SK-N-SH (cell line): ENCODE measurements around the gene SDK1. TPM values are rescaled to one million over a fixed set of nuclear protein-coding genes. Genes with fewer than 3 reads are reported as not detected.

Source experiments
- CTCF ChIA-PET: fragments of 300-600, 350-600 bp; formaldehyde crosslinking; extraction: SDS; loops from one replicate; lab custom pipeline; 2021; lab: Yijun Ruan, JAX
- POLR2A ChIA-PET: fragments of 350-600 bp; sonication (Branson Sonifier 250); formaldehyde crosslinking; extraction: SDS; loops from one replicate; lab custom pipeline; 2020; ENCODE audit warnings: antibody characterized with exemption, inconsistent platforms; lab: Yijun Ruan, JAX
- DNase-seq: peaks from one replicate; pipeline ENCODE4 v3.0.0; 2012
- H2AFZ ChIP-seq: fragments of 200-600 bp; sonication (generic); 2 replicates; pipeline ENCODE4 v1.8.1; 2016; ENCODE audit warnings: antibody characterized with exemption, mild to moderate bottlenecking, low read depth
- H3F3A ChIP-seq: fragments of 200-600 bp; sonication (generic); replicated peaks from 2 replicates; pipeline ENCODE3; 2016; ENCODE audit warnings: antibody characterized with exemption, mild to moderate bottlenecking; ENCODE audit not compliant: insufficient read depth
- H3K27ac ChIP-seq, 2 experiments: fragments of 200-500 bp in 1 of 2; fragments of 200-600 bp in 1 of 2; sonication (Bioruptor generic) in 1 of 2; sonication (generic), shearing (Covaris generic) in 1 of 2; 2 replicates each; pipeline versions ENCODE4 v1.5.1 to v1.6.1; 2014 to 2016; ENCODE audit warnings: low read depth in 2 of 2, inconsistent platforms in 1 of 2, low read length in 1 of 2, mild to moderate bottlenecking in 1 of 2, mixed read lengths in 1 of 2
- H3K27me3 ChIP-seq: fragments of 200-600 bp; sonication (generic), shearing (Covaris generic); 2 replicates; pipeline ENCODE4 v1.6.1; 2016; ENCODE audit warnings: mixed run types; ENCODE audit not compliant: insufficient read depth
- H3K36me3 ChIP-seq, 2 experiments: fragments of 200-500 bp in 1 of 2; fragments of 200-600 bp in 1 of 2; sonication (Bioruptor generic) in 1 of 2; sonication (generic) in 1 of 2; replicated peaks in 1 of 2; 2 replicates each; pipeline versions ENCODE3 to v1.5.1; 2014 to 2016; ENCODE audit warnings: low read length in 1 of 2, mild to moderate bottlenecking in 1 of 2; ENCODE audit not compliant: insufficient read depth in 2 of 2, control insufficient read depth in 1 of 2
- H3K4me1 ChIP-seq, 2 experiments: fragments of 200-500 bp in 1 of 2; fragments of 200-600 bp in 1 of 2; sonication (Bioruptor generic) in 1 of 2; sonication (generic), shearing (Covaris generic) in 1 of 2; 2 replicates each; pipeline versions ENCODE4 v1.5.1 to v1.6.1; 2014 to 2016; ENCODE audit warnings: low read depth in 1 of 2, low read length in 1 of 2, mixed run types in 1 of 2; ENCODE audit not compliant: insufficient read depth in 2 of 2, control insufficient read depth in 1 of 2
- H3K4me2 ChIP-seq: fragments of 200-600 bp; sonication (generic), shearing (Covaris generic); 2 replicates; pipeline ENCODE4 v1.6.1; 2017; ENCODE audit warnings: mixed run types
- H3K4me3 ChIP-seq, 2 experiments: fragments of 200-500 bp in 1 of 2; fragments of 200-600 bp in 1 of 2; sonication (Bioruptor generic) in 1 of 2; sonication (generic), shearing (Covaris generic) in 1 of 2; 2 replicates each; pipeline versions ENCODE4 v1.5.1 to v1.8.1; 2014 to 2016; ENCODE audit warnings: low read depth in 2 of 2, inconsistent platforms in 1 of 2, low read length in 1 of 2, mild to moderate bottlenecking in 1 of 2, mixed read lengths in 1 of 2, moderate library complexity in 1 of 2
- H3K79me2 ChIP-seq: fragments of 200-600 bp; sonication (generic); 2 replicates; pipeline ENCODE4 v1.8.1; 2017; ENCODE audit warnings: mild to moderate bottlenecking; ENCODE audit not compliant: insufficient read depth
- H3K9ac ChIP-seq: fragments of 200-600 bp; sonication (generic); 2 replicates; pipeline ENCODE4 v1.6.1; 2017; ENCODE audit warnings: mixed run types
- H3K9me2 ChIP-seq: fragments of 200-600 bp; sonication (generic); 2 replicates; pipeline ENCODE4 v1.6.1; 2017; ENCODE audit warnings: mixed run types
- H3K9me3 ChIP-seq: fragments of 200-600 bp; sonication (generic); 2 replicates; pipeline ENCODE4 v1.6.1; 2017; ENCODE audit warnings: mixed run types, mild to moderate bottlenecking, moderate library complexity
- H4K20me1 ChIP-seq: fragments of 200-600 bp; sonication (generic); 2 replicates; pipeline ENCODE4 v1.6.1; 2017; ENCODE audit warnings: mild to moderate bottlenecking, mixed run types; ENCODE audit not compliant: insufficient read depth
- CHD2 ChIP-seq: fragments of 150-350 bp; IDR thresholded peaks from 2 replicates; pipeline ENCODE4 v1.6.1; 2018; ENCODE audit warnings: low read length; ENCODE audit not compliant: partially characterized antibody
- ELF1 ChIP-seq: IDR thresholded peaks from 2 replicates; pipeline ENCODE4 v1.4.0; 2012
- EZH2phosphoT487 ChIP-seq: fragments of 200-600 bp; sonication (generic); IDR thresholded peaks from 2 replicates; pipeline ENCODE4 v1.6.1; 2017; ENCODE audit warnings: low read depth, mixed run types, mild to moderate bottlenecking, antibody characterized with exemption, moderate library complexity, borderline replicate concordance
- FOXJ3 ChIP-seq: sonication (generic); formaldehyde crosslinking; IDR thresholded peaks from 2 replicates; pipeline ENCODE4 v1.5.1; 2020; ENCODE audit warnings: mild to moderate bottlenecking, missing genetic modification reagents
- JUND ChIP-seq: IDR thresholded peaks from 2 replicates; pipeline ENCODE4 v1.4.0; 2012
- MEF2A ChIP-seq: IDR thresholded peaks from 2 replicates; pipeline ENCODE4 v1.4.0; 2012; ENCODE audit warnings: low read depth, borderline replicate concordance
- NFIC ChIP-seq: IDR thresholded peaks from 2 replicates; pipeline ENCODE4 v1.4.0; 2012; ENCODE audit warnings: borderline replicate concordance
- POLR2AphosphoS5 ChIP-seq: IDR thresholded peaks from 2 replicates; pipeline ENCODE4 v1.6.1; 2012; ENCODE audit warnings: low read depth, low read length
- RAD21 ChIP-seq: IDR thresholded peaks from 2 replicates; pipeline ENCODE4 v1.6.1; 2012; ENCODE audit warnings: mild to moderate bottlenecking, low read length
- SIN3A ChIP-seq: IDR thresholded peaks from 2 replicates; pipeline ENCODE4 v1.6.1; 2012; ENCODE audit warnings: low read depth, mild to moderate bottlenecking, low read length, moderate library complexity, borderline replicate concordance
- SMC3 ChIP-seq: IDR thresholded peaks from 2 replicates; pipeline ENCODE4 v1.6.1; 2012; ENCODE audit warnings: low read depth, low read length, improper control_type of control experiment
- TEAD4 ChIP-seq: IDR thresholded peaks from 2 replicates; pipeline ENCODE4 v1.4.0; 2012; ENCODE audit warnings: mild to moderate bottlenecking, borderline replicate concordance; ENCODE audit not compliant: insufficient read depth
- YY1 ChIP-seq: IDR thresholded peaks from 2 replicates; pipeline ENCODE4 v1.4.0; 2012; ENCODE audit warnings: low read depth, mild to moderate bottlenecking
- whole genome bisulfite sequencing: methylation state at CpG from one replicate; pipeline ENCODE4 v1.1.6; 2017; ENCODE audit warnings: low lambda C conversion rate; 5-methylcytosine and 5-hydroxymethylcytosine counted together
- polyA plus RNA-seq, 3 experiments: library from polyadenylated mRNA; depleted of rRNA; stranded (reverse); fragments of >200 nt; gene quantifications; 2 replicates each; pipeline ENCODE4 v1.2.3, GENCODE V29; 2012
- TF ChIP-seq, protein P1 (sequence below): IDR thresholded peaks from 2 replicates; pipeline ENCODE4 v1.6.1; 2012; ENCODE audit warnings: mild to moderate bottlenecking, low read depth, low read length, moderate library complexity
- TF ChIP-seq, protein P2 (sequence below): IDR thresholded peaks from 2 replicates; pipeline ENCODE4 v1.4.0; 2012; ENCODE audit warnings: low read depth, borderline replicate concordance
- TF ChIP-seq, protein P3 (sequence below): IDR thresholded peaks from 2 replicates; pipeline ENCODE4 v1.4.0; 2012; ENCODE audit warnings: low read depth, borderline replicate concordance

The SDK1 gene
- polyA plus RNA-seq, 1 of the 3 experiments (the other 2 are of a cell fraction): 1.2 TPM

DNA sequence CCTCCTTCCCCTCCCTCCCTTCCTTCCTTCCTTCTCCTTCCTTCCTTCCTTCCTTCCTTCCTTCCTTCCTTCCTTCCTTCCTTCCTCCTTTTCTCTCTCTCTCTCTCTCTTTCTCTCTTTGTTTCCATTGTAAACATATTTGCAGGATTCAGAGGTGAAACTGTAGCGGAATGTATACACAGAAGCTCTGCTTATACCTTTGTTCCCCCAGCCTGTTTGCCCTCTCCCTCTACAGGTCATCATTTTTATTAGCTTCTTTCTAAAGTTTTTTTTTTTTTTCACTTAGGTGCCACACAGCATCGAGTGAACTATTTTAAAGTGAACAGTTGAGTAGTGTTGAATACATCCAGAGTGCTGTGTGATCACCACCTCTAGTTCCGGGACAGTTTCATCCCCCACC lies 20.7 kb downstream of the SDK1 start:
- Histone ChIP-seq H4K20me1 (no peaks in the 10 kb centered on the region), H3K27me3 (no peaks in the 10 kb centered on the region), H3K27ac (no peak overlapping the region), H3F3A (no peaks in the 10 kb centered on the region), H3K9me2 (no peaks in the 10 kb centered on the region), H3K79me2 (no peaks in the 10 kb centered on the region), H2AFZ (no peak overlapping the region), H3K9me3 (no peaks in the 10 kb centered on the region), H3K36me3 (no peaks in the 10 kb centered on the region), H3K9ac (no peak overlapping the region), H3K4me3 (no peak overlapping the region), H3K4me1 (no peaks in the 10 kb centered on the region; a peak in 1 of 4 replicates), H3K4me2 (no peak overlapping the region)
- no peak for TF ChIP-seq POLR2AphosphoS5
- TF ChIP-seq, protein P1, sequence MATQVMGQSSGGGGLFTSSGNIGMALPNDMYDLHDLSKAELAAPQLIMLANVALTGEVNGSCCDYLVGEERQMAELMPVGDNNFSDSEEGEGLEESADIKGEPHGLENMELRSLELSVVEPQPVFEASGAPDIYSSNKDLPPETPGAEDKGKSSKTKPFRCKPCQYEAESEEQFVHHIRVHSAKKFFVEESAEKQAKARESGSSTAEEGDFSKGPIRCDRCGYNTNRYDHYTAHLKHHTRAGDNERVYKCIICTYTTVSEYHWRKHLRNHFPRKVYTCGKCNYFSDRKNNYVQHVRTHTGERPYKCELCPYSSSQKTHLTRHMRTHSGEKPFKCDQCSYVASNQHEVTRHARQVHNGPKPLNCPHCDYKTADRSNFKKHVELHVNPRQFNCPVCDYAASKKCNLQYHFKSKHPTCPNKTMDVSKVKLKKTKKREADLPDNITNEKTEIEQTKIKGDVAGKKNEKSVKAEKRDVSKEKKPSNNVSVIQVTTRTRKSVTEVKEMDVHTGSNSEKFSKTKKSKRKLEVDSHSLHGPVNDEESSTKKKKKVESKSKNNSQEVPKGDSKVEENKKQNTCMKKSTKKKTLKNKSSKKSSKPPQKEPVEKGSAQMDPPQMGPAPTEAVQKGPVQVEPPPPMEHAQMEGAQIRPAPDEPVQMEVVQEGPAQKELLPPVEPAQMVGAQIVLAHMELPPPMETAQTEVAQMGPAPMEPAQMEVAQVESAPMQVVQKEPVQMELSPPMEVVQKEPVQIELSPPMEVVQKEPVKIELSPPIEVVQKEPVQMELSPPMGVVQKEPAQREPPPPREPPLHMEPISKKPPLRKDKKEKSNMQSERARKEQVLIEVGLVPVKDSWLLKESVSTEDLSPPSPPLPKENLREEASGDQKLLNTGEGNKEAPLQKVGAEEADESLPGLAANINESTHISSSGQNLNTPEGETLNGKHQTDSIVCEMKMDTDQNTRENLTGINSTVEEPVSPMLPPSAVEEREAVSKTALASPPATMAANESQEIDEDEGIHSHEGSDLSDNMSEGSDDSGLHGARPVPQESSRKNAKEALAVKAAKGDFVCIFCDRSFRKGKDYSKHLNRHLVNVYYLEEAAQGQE: no peak
- no peak for TF ChIP-seq EZH2phosphoT487
- TF ChIP-seq SMC3: no peak
- TF ChIP-seq, protein P2, sequence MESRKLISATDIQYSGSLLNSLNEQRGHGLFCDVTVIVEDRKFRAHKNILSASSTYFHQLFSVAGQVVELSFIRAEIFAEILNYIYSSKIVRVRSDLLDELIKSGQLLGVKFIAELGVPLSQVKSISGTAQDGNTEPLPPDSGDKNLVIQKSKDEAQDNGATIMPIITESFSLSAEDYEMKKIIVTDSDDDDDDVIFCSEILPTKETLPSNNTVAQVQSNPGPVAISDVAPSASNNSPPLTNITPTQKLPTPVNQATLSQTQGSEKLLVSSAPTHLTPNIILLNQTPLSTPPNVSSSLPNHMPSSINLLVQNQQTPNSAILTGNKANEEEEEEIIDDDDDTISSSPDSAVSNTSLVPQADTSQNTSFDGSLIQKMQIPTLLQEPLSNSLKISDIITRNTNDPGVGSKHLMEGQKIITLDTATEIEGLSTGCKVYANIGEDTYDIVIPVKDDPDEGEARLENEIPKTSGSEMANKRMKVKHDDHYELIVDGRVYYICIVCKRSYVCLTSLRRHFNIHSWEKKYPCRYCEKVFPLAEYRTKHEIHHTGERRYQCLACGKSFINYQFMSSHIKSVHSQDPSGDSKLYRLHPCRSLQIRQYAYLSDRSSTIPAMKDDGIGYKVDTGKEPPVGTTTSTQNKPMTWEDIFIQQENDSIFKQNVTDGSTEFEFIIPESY: no peak
- no peak for TF ChIP-seq ELF1
- no peak for TF ChIP-seq NFIC
- TF ChIP-seq JUND: no peak
- ChIA-PET CTCF (interaction anchor here (1.1 to 2.4 kb wide), 2 partner anchors 17 to 18 kb away, joined by 3 to 8 read pairs; no protein-coding TSS in a partner anchor), POLR2A (no interaction called here)
- 52% methylated on average over 3 of the region's 3 CpGs for WGBS
- DNase-seq: no peak

DNA sequence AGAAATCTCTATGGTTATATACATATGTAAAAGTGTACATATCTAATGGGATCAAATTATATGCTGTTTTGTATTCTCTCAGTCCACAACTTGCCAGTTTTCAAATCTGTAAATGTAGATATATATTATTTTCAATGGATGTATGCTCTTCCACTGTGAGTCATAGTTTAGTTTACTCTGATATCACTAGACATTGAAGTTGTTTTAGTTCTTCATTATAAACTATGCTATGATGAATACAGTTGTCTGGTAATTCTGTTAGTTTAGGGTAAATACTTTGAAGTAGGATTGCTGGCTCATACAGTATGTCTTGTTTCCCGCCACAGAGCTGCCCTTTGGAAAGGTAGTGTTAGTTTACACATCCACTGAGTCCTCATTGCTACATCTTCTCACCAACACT lies 25.2 kb downstream of the SDK1 start:
- H3K4me1 ChIP-seq: no peaks in the 10 kb centered on the region; a peak in 1 of 4 replicates
- ChIA-PET POLR2A (no interaction called here), CTCF (interaction anchor here (1.5 kb wide), 1 partner anchor 19 kb away, joined by 3 read pairs; no protein-coding TSS in a partner anchor)
- no peaks in the 10 kb centered on the region for H4K20me1 ChIP-seq
- H3K4me2 ChIP-seq: no peak overlapping the region
- no peaks in the 10 kb centered on the region for H3K79me2 ChIP-seq
- 35% methylated on average over 1 of the region's 1 CpG for WGBS
- H3K9me3 ChIP-seq: no peaks in the 10 kb centered on the region
- H3F3A ChIP-seq: no peaks in the 10 kb centered on the region
- H3K9ac ChIP-seq: no peak overlapping the region
- no peaks in the 10 kb centered on the region for H3K9me2 ChIP-seq
- TF ChIP-seq MEF2A: no peak
- TF ChIP-seq, protein P3, sequence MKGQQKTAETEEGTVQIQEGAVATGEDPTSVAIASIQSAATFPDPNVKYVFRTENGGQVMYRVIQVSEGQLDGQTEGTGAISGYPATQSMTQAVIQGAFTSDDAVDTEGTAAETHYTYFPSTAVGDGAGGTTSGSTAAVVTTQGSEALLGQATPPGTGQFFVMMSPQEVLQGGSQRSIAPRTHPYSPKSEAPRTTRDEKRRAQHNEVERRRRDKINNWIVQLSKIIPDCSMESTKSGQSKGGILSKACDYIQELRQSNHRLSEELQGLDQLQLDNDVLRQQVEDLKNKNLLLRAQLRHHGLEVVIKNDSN: no peak
- no peak for TF ChIP-seq SIN3A
- no peak for TF ChIP-seq RAD21
- TF ChIP-seq CHD2: no peak
- TF ChIP-seq JUND: no peak
- TF ChIP-seq TEAD4: no peak
- no peak for TF ChIP-seq POLR2AphosphoS5
- TF ChIP-seq YY1: no peak
- TF ChIP-seq, protein P1: no peak
- no peak for TF ChIP-seq FOXJ3
- TF ChIP-seq ELF1: no peak
- H3K4me3 ChIP-seq: no peak overlapping the region
- H3K27ac ChIP-seq: no peak overlapping the region
- H3K36me3 ChIP-seq: no peaks in the 10 kb centered on the region
- no peaks in the 10 kb centered on the region for H3K27me3 ChIP-seq
- no peak for DNase-seq
- no peak overlapping the region for H2AFZ ChIP-seq
